Heart left ventricle (tissue), 16 donors: ENCODE results near the gene TMEM269. TPM values are rescaled to one million over a fixed set of nuclear protein-coding genes. Genes with fewer than 3 reads are reported as not detected.

ENCODE experiments used
- ATAC-seq, 4 donors: fragments of 200-7000 bp; cut with Tn5 transposase; one replicate each; pipeline ENCODE4 v1.9.1; 2020 to 2022; ENCODE audit warnings: moderate library complexity in 4 of 4, mild to moderate bottlenecking in 3 of 4, moderate number of reproducible peaks in 1 of 4
- DNase-seq, 5 donors: peaks; one replicate each; pipeline ENCODE4 v3.0.0-alpha.2; 2020
- H3K27ac ChIP-seq, 12 donors: fragments of 200-600 bp; sonication (generic) in 4 of 12; one replicate each; pipeline versions ENCODE4 v1.5.0 to v1.8.0; 2016 to 2022; ENCODE audit warnings: mild to moderate bottlenecking in 2 of 12
- H3K27me3 ChIP-seq, 9 donors: fragments of 200-600 bp; sonication (generic) in 2 of 9; one replicate each; pipeline versions ENCODE4 v1.5.1 to v1.8.0; 2016 to 2022; ENCODE audit warnings: mild to moderate bottlenecking in 3 of 9
- H3K36me3 ChIP-seq, 9 donors: fragments of 200-600 bp; sonication (generic) in 2 of 9; one replicate each; pipeline versions ENCODE4 v1.5.0 to v1.8.0; 2018 to 2022; ENCODE audit warnings: mild to moderate bottlenecking in 2 of 9
- H3K4me1 ChIP-seq, 12 donors: fragments of 200-600 bp; sonication (generic) in 4 of 12; one replicate each; pipeline versions ENCODE4 v1.5.0 to v1.8.0; 2016 to 2022; ENCODE audit warnings: mild to moderate bottlenecking in 3 of 12
- H3K4me3 ChIP-seq, 12 donors: fragments of 200-600 bp; sonication (generic) in 4 of 12; one replicate each; pipeline versions ENCODE4 v1.5.0 to v1.8.0; 2017 to 2022; ENCODE audit warnings: mild to moderate bottlenecking in 9 of 12, moderate library complexity in 4 of 12
- H3K9me3 ChIP-seq, 12 donors: fragments of 200-600 bp; sonication (generic) in 4 of 12; one replicate each; pipeline versions ENCODE4 v1.5.0 to v1.8.0; 2016 to 2022; ENCODE audit warnings: mild to moderate bottlenecking in 1 of 12
- POLR2A ChIP-seq, 2 donors: fragments of 450-650 bp; IDR thresholded peaks; one replicate each; pipeline ENCODE4 v1.6.1; 2017; ENCODE audit warnings: antibody characterized with exemption in 2 of 2, mild to moderate bottlenecking in 2 of 2, moderate library complexity in 2 of 2
- WGBS, 4 donors: extraction: QIAGEN DNeasy Blood & Tissue Kit in 2 of 4; methylation state at CpG; one replicate each; pipeline versions ENCODE4 v1.1.5 to v1.1.7; 2013 to 2018; 5-methylcytosine and 5-hydroxymethylcytosine counted together
- intact Hi-C, 10 donors: fragments of 100-400 bp; cut with DNase I; formaldehyde crosslinking; loops; one replicate each; pipeline versions ENCODE4 v1.11.1 to v1.14.2; 2022
- polyA plus RNA-seq, 2 donors: library from polyadenylated mRNA; stranded (reverse); fragments of 200-250 nt; gene quantifications; one replicate each; pipeline ENCODE4 v1.2.3, GENCODE V29; 2013
- total RNA-seq, 9 donors: library from RNA; depleted of rRNA in 2 of 9; stranded (reverse); fragments of >200 nt in 2 of 9; fragmentation: NEBNext Ultra II Directional in 3 of 9; extraction: Animal tissue kit (Norgen Biotek cat#: 25700) in 3 of 9; gene quantifications; one replicate each; pipeline versions ENCODE4 v1.1.0 to v1.2.4, GENCODE V29; 2016 to 2023
- TF ChIP-seq, protein P1 (sequence below), 12 donors: fragments of 200-600 bp; sonication (generic) in 4 of 12; IDR thresholded peaks; one replicate each; pipeline versions ENCODE4 v1.5.0 to v1.8.0; 2018 to 2022; ENCODE audit warnings: antibody characterized with exemption in 12 of 12, mild to moderate bottlenecking in 5 of 12
- donor health status: ischemic (EF 13 %, LVEDD 7.1; RV severe dilation, severe dysfunction).
- donor health status: healthy with polysubstance abuse.
- donor health status: DM: no; HTN: yes; CAD: no.
- donor health status: DM: no; HTN: no; CAD: no.
- donor health status: ischemic (EF 25% LVEDD 6.9; RV normal size, moderate dysfunction).
- donor health status: ischemic (EF 25% LVEDD 5.7; RV mildly dilated, moderate dysfunction).
- donor health status: healthy.
- donor health status: DM: yes; HTN: yes; CAD: no.
- donor health status: ischemic (EF 35%, LVEDD 5.7; RV mildly dilated, moderate dysfunction).
- donor health status: nonischemic (EF 11% LVEDD 7.7; RV severe dilation, severe dysfunction).
- donor health status: DM: yes; HTN: yes; CAD: no.
- donor health status: PGD.
- donor health status: ischemic (EF 29% LVEDD 5.4; RV normal size, mild dysfunction).
- donor health status: nonischemic (EF 23%, LVEDD 6.1; RV moderate dilation, normal function).

Gene TMEM269
- total and polyA plus RNA-seq, 11 donors = 0.06 to 0.19 (median 0.07) TPM; not detected in 8

DNA sequence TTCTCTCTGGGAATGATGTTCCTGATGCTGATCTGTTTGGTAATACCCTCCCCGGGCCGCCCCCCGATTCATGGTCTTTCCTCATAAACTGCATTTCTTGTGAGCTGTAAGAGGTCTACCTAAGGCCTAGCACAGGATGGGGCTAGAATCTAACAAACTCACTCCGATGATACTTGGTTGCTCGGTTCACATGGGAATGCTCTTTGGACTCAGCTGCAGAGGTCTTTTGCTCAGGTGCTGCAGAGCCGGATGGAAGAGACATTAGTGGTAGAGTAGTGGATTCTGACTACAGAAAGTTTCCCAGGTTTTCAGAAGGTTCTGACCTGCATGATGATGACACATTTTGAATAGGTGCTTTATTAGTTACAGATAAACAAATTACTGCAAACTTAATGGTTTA, 8.3 kb upstream of the TMEM269 start:
- no peak overlapping the region for H3K27ac ChIP-seq
- TF ChIP-seq, protein P1, sequence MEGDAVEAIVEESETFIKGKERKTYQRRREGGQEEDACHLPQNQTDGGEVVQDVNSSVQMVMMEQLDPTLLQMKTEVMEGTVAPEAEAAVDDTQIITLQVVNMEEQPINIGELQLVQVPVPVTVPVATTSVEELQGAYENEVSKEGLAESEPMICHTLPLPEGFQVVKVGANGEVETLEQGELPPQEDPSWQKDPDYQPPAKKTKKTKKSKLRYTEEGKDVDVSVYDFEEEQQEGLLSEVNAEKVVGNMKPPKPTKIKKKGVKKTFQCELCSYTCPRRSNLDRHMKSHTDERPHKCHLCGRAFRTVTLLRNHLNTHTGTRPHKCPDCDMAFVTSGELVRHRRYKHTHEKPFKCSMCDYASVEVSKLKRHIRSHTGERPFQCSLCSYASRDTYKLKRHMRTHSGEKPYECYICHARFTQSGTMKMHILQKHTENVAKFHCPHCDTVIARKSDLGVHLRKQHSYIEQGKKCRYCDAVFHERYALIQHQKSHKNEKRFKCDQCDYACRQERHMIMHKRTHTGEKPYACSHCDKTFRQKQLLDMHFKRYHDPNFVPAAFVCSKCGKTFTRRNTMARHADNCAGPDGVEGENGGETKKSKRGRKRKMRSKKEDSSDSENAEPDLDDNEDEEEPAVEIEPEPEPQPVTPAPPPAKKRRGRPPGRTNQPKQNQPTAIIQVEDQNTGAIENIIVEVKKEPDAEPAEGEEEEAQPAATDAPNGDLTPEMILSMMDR (IDR thresholded peaks at IDR 0.05) = no peak
- TF ChIP-seq POLR2A (IDR thresholded peaks at IDR 0.05) = no peak
- no peak overlapping the region for H3K4me3 ChIP-seq
- no peaks in the 10 kb centered on the region for H3K27me3 ChIP-seq
- H3K9me3 ChIP-seq = no peaks in the 10 kb centered on the region
- no peak for DNase-seq
- H3K4me1 ChIP-seq = peaks cover 0 to 12% (median 0%) of the 10 kb centered on the region in 12 donors
- H3K36me3 ChIP-seq = peaks cover 0 to 76% (median 72%) of the 10 kb centered on the region in 9 donors
- 96 to 98% (median 96%) methylated on average over 6 of the region's 6 CpGs for WGBS, 4 donors
- intact Hi-C loops = loop anchor here in 8 of 10 donors (2.0 to 10.0 kb wide), 7 partner anchors 78 to 298 kb away; no protein-coding TSS in a partner anchor
- ATAC-seq = no peak

DNA sequence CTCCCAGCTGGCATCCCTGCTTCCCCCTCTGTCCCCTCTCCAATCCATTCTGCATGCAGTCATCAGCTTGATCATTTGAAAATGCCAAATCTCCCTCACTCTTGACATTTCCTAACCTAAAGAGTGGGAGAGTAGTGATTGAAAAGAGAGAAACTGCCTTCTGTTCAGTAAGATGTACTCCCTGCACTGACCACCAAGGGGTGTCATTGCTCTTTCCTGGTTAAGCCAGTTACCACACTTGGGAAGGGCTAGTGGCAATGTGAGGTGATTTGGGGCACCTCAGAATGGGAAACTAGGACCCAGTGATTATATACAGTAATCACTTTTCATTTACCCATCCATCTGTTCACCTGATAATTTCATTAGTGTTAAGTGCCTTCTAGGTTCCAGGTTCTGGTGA, 6.9 kb upstream of the TMEM269 start:
- peak in 3 of 4 donors; percentile 53 to 71 (median 63) for ATAC-seq
- H3K4me3 ChIP-seq = no peak overlapping the region
- peaks cover 0 to 3% (median 0%) of the 10 kb centered on the region in 12 donors for H3K4me1 ChIP-seq
- H3K36me3 ChIP-seq = peaks cover 0 to 86% (median 83%) of the 10 kb centered on the region in 9 donors
- no peaks in the 10 kb centered on the region for H3K9me3 ChIP-seq
- intact Hi-C loops = loop anchor here (1.0 to 10.0 kb wide), 10 partner anchors 71 to 297 kb away; no protein-coding TSS in a partner anchor
- no peak for DNase-seq
- TF ChIP-seq POLR2A (IDR thresholded peaks at IDR 0.05) = no peak
- TF ChIP-seq, protein P1 (IDR thresholded peaks at IDR 0.05) = peak; percentile 35 to 65 (median 56)
- no peak overlapping the region for H3K27ac ChIP-seq
- no peaks in the 10 kb centered on the region for H3K27me3 ChIP-seq

DNA sequence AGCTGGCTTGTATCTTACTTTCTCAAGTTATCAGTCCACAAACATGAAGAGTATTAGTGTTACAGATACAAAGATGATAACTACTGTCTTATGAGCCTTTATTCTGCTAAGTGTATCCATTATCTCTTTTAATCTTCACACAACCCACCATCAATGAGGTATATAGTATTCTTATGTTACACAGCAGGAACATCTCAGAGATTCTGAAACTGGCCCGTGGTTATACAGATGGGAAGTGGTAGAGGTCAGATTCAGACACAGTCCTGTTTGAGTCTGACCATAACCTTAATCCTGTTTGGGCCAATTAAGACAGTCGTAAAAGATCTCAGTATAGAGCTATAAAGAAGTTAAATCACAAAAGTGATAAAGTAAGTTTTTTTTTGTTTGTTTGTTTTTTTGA, 5.1 kb upstream of the TMEM269 start:
- no peak for DNase-seq
- 91 to 92% (median 91%) methylated on average over 2 of the region's 2 CpGs for WGBS, 4 donors
- ATAC-seq = no peak
- Histone ChIP-seq H3K4me1 (peaks cover 0 to 2% (median 0%) of the 10 kb centered on the region in 12 donors), H3K9me3 (no peaks in the 10 kb centered on the region), H3K4me3 (no peak overlapping the region), H3K27ac (no peak overlapping the region), H3K36me3 (peaks cover 0 to 74% (median 67%) of the 10 kb centered on the region in 9 donors), H3K27me3 (no peaks in the 10 kb centered on the region)
- intact Hi-C loops = loop anchor here in 8 of 10 donors (2.0 to 10.0 kb wide), 9 partner anchors 69 to 295 kb away; no protein-coding TSS in a partner anchor
- TF ChIP-seq, protein P1 (IDR thresholded peaks at IDR 0.05) = no peak
- TF ChIP-seq POLR2A (IDR thresholded peaks at IDR 0.05) = no peak

DNA sequence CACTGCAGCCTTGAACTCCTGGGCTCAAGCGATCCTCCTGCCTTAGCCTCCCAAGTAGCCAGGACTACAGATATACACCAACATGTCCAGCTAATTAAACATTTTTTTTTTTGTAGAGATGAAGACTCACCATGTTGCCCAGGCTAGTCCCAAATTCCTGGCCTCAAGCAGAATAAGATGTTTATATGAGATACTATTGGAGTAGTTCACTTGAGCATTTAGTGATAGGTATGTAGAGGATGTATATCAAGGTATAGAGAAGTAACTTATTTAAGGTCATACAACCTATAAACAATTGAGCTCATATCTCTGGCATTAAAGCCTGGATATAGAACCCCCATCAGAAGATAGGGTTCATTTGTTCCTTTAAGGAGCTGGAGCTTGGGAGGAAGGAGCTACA, 4.6 kb upstream of the TMEM269 start:
- peaks cover 0 to 69% (median 63%) of the 10 kb centered on the region in 9 donors for H3K36me3 ChIP-seq
- intact Hi-C loops = loop anchor here in 1 of 10 donors (10.0 kb wide), 1 partner anchor 125 kb away; no protein-coding TSS in a partner anchor
- H3K4me3 ChIP-seq = no peak overlapping the region
- TF ChIP-seq, protein P1 (IDR thresholded peaks at IDR 0.05) = no peak
- no peak for TF ChIP-seq POLR2A (IDR thresholded peaks at IDR 0.05)
- no peaks in the 10 kb centered on the region for H3K9me3 ChIP-seq
- H3K4me1 ChIP-seq = peaks cover 0 to 7% (median 4%) of the 10 kb centered on the region in 12 donors
- DNase-seq = no peak
- no peak for ATAC-seq
- no peaks in the 10 kb centered on the region for H3K27me3 ChIP-seq
- H3K27ac ChIP-seq = no peak overlapping the region
- WGBS, 4 donors = 96 to 100% (median 98%) methylated on average over 1 of the region's 1 CpG
